HG03175 (cell line): ENCODE measurements around the gene ZNF273.
A peak's percentile ranks its signal among the peaks of the same experiment; 100 is the strongest.
"Not testable (repeated sequence)": the region's sequence is repeated elsewhere in the genome, so short reads cannot be mapped to it uniquely, and the experiment has no call there.

Experiments used
- ATAC-seq: cut with Tn5 transposase; IDR thresholded peaks from one replicate; pipeline ENCODE4 v1.9.1; 2021; ENCODE audit warnings: mild to moderate bottlenecking, moderate library complexity; ENCODE audit not compliant: unreplicated experiment

Gene ZNF273

DNA sequence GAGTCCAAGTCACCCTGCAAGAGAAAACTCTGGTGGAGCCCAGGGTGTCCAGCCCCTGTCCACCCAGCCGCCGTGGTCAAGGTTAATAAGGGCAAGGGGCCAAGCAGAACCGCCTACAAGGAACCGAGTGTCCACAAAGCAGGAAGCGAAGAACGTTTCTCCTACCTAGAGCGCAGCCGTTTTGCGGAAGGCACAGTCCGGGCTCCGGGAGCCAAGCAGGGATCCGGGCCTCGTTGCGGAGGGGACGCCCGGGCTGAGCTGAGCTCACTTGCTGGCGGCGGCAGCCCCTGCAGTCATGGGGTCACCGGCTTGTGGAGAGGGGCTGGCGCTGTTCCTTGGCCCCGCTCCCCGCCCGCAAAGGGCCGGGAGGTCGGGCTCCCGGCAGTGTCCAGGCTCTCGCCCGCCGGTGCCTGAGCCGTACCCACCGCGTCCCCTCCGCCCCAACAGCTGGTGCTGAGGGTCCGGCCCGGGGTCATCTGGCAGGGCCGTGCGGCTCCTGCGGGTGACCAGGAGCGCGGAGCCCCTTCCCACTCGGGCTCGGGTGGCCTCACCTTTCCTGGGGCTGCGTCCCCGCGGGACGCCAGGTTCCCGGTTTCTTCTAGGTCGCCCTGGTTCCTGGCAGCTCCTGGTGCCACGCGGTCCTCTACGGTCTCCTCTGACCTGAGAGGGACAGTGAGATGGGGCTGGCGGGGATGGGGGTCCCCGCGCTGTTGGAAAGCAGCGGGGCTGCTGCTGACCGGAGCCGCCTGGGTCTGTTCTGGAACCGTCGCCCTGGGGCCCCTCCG is 14.0 kb upstream of the ZNF273 start:
- peak; percentile 44 for ATAC-seq

DNA sequence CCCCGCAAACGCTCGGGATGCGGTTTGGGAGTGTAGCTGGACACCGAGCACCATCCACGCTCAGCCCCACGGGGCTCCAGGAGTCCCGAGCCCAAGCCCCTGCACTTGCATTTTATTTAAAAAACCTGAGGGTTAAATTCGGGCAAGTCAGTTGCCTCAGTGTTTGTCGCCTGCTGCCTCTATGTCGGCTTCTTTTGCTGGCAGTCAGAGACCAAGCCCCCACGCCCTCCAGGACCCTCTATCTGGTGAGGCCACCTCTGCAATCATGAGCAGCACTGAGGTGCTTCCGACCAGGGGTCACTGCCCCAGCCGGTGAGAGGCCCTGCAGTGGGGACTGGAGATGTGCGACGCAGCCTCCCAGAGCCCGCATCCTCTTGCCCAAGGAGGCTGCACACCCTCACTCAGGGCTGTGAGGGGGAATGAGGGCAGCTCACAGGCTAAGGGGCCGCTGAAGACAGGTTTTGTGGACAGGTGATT is 13.3 kb upstream of the ZNF273 start:
- no peak for ATAC-seq

DNA sequence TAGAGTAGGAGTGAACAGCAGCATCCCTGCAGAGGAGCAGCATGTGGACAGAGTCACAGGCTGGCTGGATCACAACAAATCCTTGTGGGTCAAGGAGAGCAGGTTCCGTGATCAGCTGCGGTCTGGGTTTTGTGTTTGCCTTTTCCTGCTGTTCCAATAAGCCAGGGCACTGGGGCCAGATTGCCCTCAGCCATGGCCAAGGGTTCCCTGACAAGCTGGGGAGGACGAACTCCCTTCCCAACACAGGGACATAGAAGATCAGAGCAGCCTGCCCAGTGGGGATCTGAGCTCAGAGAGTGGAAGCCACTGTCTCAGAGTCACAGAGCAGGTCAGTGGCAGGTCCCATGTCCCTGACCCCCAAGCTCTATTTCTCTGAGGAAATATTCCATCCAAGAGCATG is 12.8 kb upstream of the ZNF273 start:
- not testable (repeated sequence) for ATAC-seq

DNA sequence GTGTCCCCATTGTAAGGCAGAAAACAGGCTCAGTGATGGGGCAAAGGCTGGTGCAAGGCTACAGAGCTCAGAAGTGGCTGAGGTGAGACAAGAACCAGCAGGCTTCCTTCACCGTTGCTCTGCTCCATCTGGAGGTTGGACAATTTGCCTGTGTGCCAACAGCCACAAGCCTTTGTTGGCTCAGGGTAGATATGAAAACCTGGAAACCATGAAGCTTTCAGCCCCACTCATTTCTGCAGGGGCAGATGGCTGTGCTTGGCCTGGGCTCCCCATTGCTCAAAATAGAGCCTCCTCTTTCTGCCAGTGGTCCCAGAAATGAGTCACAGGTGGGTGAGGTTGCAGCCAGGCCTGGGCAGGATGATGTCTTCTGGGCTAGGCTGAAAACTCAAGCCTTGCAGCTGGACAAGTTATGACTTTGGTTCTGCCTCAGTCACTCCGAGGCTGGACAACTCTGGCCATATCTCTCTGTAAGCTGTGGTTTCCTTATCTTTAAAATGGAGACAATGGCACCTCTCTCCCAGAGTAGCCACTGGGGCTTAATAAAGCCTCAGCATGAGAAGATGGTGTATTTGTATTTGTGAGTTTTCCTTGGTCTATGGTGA is 12.2 kb upstream of the ZNF273 start:
- no peak for ATAC-seq

DNA sequence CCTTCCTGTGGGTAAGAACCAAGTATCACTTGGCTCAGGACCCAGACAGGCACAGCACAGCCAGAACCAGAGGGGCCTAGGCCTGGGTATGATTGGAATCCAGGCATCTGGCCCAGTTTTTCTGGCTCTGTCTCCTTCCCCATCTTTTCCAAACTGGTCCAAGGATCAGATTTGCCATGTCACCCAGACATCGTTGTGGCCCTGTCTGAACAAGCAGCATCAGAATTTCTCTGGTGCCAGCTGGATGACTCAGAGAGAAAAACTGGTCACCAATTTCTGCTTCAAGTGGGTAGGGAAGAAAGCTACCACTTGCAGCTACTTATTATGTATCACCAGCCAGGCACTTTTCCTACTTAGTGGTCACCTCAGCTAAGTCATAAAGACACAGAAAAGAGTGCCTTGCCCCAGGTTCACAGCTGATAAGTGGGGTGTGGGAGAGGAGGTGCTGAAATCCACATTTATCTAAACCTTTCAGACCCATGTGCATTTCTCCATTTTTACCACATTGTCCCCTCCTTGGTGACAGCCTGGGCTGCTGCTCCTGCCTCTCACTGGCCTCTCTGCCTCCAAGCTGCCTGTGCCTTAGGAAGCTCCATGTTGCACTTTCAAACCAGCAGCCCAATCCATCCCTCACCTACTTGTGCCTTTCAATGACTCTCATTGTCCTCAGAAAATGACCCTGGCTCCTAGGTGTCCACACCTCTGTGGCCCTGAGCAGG is 11.6 kb upstream of the ZNF273 start:
- not testable (repeated sequence) for ATAC-seq

DNA sequence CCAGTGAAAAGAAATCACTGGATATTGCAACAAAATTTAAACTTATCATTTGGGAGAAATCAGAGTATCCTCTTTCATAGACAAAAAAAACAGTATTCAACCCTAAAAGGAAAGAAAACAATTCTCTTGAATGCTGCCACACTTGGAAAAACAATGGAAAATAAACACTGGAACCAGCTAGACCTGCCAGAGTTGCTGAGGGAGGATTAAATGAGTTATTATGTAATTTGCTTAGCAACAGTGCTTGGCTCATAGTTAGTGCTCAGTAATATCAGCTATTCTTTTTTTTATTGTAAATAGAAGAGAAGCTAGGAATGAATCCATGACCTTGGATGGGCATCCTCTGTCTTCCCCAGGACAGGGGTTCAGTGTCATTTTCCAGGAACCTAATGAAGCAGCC is 11.0 kb upstream of the ZNF273 start:
- ATAC-seq = no peak

DNA sequence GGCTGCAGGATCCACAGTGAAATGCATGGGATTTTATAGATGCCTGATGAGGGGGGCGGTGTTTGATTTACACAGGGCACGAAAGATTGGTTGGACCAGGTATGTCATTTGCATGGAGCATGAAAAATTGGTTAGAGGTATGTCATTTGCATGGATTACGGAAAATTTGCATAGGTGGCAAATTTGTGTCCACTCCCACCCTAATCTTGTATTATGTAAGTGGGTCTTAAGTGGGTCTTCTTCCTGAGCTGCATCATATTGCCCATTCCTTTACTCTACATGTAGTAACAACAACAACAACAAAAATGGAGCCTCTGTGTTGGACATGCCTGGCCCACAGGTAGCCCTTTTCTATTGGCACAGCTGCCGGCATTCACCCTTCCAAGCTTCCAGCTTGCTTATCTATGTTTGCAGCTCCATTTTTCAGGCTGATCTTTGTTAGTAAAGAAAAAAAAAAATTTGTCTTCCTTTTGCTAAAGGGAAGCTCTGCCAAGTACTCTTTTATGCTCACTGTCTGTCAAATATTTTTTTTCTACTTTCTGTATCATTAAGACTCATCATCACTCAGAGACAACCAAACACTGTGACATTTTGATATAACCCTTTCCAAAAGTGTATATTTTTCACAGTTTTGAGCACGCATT is 10.3 kb upstream of the ZNF273 start:
- ATAC-seq = no peak

DNA sequence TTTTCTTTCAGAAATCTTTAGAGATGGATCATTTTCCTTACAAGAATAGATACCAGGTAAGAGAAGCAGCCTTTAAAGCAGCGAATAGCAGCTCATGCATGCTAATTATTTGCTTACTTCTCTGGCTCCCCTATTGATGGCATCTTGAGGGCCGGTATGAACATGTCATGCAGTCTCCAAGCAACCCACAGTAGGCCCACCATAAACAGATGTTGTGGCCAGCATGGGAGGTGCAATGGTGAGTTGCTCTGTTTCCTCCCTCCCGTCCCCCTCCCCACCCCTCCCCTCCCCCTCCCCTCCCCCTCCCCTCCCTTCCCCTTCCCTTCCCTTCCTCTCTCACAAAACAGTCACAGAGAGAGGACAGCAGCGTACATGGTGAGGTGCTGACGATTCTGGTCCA is 9.7 kb upstream of the ZNF273 start:
- ATAC-seq = no peak

DNA sequence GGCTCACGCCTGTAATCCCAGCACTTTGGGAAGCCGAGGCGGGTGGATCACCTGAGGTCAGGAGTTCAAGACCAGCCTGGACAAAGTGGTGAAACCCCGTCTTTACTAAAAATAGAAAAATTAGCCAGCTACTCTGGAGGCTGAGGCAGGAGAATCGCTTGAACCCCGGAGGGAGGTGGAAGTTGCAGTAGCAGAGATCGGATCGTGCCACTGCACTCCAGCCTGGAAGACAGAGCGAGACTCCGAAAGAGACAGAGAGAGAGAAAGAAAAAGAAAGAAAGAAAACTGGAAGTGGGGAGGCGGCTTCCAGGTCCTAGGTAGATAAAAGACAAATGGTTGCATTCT is 640 bp upstream of the ZNF273 start:
- not testable (repeated sequence) for ATAC-seq

DNA sequence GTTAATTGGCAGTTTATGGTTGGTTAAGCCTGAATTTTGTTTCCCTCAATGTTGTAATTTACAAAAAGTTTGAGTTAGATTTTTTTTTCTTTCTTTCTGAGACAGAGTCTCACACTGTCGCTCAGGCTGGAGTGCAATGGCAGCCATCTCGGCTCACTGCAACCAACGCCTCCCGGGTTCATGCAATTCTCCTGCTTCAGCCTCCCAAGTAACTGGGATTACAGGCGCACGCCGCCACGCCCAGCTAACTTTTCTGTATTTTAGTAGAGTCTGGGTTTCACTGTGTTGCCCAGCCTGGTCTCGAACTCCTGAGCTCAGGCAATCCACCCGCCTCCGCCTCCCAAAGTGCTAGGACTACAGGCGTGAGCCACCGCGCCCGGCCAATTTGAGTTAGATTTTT is 935 bp downstream of the ZNF273 start:
- ATAC-seq = no peak

DNA sequence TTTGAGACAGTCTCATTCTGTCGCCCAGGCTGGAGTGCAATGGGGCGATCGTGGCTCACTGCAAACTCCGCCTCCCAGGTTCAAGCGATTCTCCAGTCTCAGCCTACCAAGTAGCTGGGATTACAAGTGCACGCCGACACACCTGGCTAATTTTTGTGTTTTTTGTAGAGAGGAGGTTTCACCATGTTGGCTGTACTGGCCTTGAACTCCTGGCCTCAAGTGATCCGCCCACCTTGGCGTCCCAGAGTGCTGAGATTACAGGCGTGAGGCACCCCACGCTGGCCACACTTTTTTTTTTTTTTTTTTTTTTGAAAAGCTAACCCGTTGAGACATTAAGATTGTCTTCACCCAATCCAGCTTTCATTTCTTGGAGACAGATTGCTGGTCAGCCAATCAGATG is 2.1 kb downstream of the ZNF273 start:
- no peak for ATAC-seq

DNA sequence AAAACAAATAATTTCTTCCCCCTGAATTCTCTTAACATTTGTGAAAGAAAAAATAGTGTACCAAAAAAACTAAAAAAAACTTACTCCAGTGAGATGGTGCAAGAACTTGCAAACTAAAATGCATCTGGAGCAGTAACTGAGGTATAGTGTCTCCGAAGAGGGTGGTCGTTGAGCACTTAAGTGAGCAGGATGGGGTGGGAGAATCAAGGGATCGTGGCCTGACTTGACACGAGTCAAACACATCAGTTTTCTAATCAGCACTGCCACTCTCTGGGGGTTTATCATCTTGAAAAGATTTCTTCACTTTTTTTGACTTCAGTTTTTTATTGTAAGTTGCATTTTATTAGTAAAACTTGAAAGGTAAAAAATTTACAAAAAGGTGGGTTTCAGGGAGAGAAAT is 2.5 kb downstream of the ZNF273 start:
- ATAC-seq = no peak

DNA sequence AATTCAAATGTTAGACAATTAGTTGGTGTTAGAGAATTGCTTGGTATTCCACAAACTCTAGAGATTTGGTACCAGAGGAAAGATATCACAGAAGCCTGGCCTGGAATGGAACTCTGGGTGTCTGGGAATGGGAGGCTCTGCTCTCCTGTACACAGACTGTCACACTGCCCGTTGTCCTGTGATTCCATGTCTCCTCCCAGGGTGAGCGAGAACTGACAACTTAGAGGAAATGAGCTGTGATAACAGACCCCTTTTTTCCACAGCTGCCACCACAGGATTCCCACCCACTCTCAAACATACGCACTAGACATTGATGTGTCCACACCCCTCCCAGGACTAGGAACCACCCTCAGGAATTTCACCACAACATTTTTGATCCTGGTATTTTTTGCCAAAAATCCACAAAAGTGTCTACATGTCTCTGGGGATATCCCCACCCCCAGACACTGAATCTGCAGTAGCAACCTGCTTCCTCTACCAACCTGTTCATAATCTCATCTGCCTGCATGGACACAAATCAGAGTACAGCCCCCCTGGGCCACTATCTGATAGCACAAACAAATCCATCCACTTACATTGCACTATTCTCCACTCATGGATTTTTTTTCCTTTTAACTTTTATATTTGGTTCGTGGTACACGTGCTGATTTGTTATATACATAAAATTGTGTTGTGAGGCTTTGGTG is 4.7 kb downstream of the ZNF273 start:
- no peak for ATAC-seq

DNA sequence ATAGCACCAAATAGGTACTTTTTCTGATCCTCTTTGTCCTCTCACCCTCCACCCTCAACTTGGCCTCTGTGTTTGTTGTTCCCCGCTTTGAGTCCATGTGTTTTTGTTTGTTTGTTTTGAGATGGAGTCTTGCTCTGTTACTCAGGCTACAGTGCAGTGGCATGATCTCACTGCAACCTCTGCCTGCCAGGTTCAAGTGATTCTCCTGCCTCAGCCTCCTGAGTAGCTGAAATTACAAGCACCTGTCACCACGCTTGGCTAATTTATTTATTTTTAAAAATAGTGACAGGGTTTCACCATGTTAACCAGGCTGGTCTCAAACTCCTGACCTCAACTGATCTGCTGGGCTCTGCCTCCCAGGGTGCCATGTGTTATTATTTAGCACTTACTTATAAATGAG is 5.3 kb downstream of the ZNF273 start:
- no peak for ATAC-seq

DNA sequence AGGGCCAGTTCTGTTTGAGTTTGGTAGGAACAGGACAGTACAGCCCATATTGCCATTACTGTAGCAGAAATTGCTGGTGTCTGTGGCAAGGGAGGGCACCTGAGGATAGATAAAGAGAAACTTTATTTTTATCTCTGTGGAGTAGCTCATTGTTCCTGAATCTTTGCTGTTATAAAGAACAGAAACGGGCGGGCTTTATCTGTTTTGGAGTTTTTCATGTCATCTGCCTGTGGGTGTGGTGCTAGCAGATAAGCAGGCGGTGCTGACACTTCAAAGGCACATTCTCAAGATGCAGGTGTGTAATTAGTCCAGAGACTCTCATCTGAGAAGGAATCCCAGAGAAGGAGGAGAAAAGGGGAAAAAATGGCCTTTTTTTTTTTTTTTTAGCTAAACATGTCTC is 11.5 kb downstream of the ZNF273 start:
- no peak for ATAC-seq

DNA sequence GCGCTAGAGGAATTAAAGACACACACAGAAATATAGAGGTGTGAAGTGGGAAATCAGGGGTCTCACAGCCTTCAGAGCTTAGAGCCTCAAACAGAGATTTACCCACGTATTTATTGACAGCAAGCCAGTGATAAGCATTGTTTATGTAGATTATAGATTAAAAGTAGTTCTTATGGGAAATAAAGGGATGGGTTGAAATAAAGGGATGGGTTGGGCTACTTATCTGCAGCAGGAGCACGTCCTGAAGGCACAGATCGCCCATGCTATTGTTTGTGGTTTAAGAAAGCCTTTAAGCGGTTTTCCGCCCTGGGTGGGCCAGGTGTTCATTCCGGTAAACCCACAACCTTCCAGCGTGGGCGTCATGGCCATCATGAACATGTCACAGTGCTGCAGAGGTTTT is 12.2 kb downstream of the ZNF273 start:
- not testable (repeated sequence) for ATAC-seq

DNA sequence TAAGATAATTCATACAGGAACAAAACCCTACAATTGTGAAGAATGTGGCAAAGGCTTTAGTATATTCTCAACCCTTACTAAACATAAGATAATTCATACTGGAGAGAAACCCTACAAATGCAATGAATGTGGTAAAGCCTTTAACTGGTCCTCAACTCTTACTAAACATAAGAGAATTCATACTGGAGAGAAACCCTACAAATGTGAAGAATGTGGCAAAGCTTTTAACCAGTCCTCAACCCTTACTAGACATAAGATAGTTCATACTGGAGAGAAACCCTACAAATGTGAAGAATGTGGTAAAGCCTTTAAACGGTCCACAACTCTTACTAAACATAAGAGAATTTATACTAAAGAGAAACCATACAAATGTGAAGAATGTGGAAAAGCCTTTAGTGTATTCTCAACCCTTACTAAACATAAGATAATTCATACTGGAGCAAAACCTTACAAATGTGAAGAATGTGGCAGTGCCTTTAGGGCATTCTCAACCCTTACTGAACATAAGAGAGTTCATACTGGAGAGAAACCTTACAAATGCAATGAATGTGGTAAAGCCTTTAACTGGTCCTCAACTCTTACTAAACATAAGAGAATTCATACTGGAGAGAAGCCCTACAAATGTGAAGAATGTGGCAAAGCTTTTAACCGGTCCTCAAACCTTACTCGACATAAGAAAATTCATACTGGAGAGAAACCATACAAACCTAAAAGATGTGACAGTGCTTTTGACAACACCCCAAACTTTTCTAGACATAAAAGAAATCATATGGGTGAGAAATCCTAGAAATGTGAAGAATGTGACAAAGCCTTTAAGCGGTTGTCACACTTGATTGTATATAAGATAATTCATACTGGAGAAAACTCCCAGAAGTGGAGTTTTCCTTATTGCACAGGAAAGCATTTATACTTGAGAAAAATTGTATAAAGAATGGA is 25.4 kb downstream of the ZNF273 start:
- not testable (repeated sequence) for ATAC-seq

DNA sequence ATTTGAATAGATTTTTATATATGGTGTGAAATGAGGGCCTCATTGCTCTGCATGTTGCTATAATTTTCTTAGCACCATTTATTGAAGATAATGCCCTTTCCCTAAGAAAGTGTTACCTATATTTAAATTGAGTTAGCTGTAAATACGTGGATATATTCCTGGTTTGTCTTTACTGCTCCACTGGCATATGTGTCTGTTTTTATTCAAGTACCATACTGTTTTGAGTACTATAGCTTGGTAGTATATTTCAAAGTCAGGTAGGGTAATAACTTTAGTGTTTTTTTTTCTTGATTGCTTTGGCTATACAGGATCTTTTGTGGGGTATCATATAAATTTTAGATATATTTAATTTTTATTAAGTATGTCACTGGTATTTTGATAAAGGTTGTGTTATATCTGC is 31.4 kb downstream of the ZNF273 start:
- no peak for ATAC-seq

DNA sequence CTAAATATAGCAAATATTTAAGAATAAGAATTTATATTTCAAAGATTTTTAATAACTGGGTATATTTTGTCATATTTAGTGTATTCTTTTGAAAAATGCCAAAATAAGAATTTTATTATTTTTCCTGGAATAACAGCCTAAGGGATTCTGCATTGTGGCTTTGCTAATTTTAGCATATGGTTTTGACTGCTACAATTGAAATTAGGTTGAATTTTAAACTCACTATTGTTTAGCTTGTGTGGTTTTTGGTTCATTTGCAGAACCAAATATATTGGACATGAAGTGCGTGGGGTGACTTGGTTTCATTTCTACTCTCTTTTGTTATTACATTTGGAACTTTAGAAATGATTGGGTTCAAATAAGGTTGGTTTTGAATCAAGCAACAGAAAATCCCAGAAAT is 35.5 kb downstream of the ZNF273 start:
- no peak for ATAC-seq

DNA sequence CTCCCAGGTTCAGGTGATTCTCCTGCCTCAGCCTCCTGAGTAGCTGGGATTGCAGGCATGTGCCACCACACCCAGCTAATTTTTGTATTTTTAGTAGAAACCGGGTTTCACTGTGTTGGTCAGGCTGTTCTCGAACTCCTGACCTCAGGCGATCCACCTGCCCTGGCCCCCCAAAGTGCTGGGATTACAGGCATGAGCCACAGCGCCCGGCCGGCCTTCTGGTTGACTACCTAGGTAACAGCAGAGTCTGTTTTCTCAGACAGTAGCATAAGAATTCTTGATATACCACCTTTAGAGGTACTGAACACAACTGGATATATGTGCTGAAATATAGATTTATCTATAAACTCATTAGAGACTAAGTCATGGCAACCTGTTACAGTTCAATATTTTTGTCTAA is 36.9 kb downstream of the ZNF273 start:
- ATAC-seq = not testable (repeated sequence)
